Measurements from ENCODE around the gene TREML2. TPM values are rescaled to one million over a fixed set of nuclear protein-coding genes. Genes with fewer than 3 reads are reported as not detected.

The TREML2 gene
- total RNA-seq, 4 donors from 2014 or later, result 0.19 to 4.3 (median 0.34) TPM

DNA sequence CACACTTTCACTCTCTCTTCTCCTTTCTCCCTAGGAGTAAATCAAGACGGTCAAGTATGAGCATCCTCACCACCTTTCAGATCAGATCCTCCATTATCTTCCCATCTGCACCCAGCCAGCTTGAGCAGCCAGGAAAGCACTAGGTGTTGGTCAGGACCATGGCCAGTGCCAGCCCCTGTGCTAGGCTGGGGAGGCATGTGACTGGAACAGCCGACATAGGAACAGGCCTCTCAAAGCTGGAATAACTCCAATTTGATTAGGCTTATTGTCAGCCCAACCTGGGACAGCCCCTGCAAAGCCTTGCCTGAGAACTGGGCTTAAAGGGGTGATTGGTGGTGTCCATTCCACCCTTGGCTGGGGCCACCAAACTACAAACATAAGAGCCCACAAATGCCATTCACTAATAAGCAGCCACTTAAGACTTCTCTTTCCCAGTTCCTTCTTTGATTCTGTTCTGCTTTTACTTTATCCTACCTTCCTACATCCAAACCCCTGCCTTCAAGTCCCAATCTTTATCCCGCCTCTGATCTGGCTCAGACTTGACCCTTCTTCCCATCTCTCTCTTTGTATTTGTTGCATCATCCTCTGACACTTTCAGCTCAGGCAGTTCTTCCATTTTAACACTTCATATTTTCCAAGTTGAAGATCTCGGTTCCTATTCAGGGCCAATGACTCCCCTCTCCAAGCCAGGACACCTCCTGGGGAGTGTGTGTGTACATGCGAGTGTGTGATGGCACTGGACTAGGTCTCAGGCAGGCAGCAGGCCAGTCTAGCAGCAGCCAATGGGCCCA lies 33.6 kb downstream of the TREML2 start:
- DNase-seq (ENCODE audit: low spot score), result no peak
- ATAC-seq (ENCODE audit: low FRiP score), result no peak
- TF ChIP-seq, protein P1, sequence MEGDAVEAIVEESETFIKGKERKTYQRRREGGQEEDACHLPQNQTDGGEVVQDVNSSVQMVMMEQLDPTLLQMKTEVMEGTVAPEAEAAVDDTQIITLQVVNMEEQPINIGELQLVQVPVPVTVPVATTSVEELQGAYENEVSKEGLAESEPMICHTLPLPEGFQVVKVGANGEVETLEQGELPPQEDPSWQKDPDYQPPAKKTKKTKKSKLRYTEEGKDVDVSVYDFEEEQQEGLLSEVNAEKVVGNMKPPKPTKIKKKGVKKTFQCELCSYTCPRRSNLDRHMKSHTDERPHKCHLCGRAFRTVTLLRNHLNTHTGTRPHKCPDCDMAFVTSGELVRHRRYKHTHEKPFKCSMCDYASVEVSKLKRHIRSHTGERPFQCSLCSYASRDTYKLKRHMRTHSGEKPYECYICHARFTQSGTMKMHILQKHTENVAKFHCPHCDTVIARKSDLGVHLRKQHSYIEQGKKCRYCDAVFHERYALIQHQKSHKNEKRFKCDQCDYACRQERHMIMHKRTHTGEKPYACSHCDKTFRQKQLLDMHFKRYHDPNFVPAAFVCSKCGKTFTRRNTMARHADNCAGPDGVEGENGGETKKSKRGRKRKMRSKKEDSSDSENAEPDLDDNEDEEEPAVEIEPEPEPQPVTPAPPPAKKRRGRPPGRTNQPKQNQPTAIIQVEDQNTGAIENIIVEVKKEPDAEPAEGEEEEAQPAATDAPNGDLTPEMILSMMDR (IDR thresholded peaks at IDR 0.05), result no peak

DNA sequence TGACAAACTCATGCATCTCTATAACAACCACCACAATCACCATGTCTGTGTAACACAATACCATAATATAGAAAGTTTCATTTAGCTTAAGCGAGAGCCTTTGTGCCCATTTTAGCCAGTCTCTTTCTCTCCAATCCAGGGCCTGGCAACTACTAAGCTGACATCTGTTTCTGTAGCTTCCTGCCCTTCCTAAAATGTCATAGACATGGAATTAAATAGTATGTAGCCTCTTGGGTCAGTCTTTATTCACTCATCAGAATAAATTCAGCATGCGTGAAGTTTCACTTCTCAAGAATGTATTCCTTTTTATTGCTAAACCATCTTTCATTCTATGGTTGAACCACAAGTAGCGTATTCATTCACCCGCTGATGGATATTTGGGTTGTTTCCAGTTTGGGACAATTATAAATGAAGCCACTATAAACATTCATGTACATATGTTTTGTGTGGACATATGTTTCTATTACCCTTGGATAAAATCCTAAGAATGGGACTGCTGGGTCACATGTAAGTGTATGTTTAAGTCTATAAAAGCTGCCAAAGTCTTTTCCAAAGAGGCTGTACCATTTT lies 36.3 kb downstream of the TREML2 start:
- TF ChIP-seq, protein P1 (IDR thresholded peaks at IDR 0.05), result no peak
- ATAC-seq (ENCODE audit: low FRiP score) (no peak), DNase-seq (ENCODE audit: low spot score) (no peak)

DNA sequence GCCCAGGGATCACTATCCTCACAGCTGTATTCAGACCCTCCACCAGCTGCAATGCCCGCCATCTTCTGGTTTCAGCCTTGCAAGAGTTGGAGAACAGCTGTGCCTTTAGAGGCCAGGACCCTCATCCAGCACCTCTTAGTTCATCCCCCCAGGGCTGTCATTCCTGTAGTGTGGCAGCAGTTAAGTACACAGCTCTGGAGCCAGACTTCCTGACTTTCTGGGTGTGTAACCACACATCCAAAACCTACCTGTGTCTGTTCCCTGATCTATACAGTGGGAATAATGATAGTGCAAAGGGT lies 37.6 kb downstream of the TREML2 start:
- TF ChIP-seq, protein P1 (IDR thresholded peaks at IDR 0.05), result no peak
- DNase-seq (ENCODE audit: low spot score) (no peak), ATAC-seq (ENCODE audit: low FRiP score) (no peak)

DNA sequence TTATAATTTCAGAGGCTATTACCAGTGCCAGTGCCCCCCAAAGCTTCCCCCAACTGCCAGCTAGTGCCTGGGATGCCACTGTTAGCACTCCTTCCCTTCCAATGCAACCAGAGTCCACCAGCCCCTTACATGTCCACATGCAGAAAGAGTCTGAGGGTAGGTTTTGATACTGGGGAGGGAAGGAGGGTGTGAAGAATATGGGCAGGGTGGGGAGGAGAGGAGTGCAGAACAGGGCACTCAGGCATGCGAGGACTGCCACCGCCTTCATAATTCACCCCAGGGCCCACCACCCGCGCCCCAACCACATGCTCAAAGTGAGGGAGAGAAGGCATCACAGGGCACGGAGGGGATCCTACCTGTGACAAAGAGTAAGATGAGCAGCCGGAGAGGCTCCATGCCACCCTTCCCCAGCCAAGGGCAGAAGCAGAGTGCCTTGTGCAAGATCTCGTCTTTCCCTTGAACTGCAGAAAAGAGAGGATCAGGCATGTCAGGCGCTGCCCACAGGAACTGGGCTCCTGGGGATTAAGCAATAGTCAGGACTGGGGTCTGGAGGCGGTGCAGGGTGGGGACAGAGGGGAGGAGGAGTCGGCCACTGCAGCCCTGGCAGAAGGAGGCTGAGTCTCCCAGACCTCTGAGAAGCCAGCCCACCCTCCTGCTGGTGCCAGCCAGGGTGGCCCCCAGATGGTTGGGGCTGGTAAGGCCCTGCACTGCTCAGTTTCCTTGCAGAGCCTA lies 38.1 kb downstream of the TREML2 start, which contains the start of gene TREM2:
TREM2 (minus strand) TSS at position 430 of the 732 bp plus-strand sequence; CDS start at position 396, 34 bp downstream.
- no peak for DNase-seq (ENCODE audit: low spot score)
- ATAC-seq (ENCODE audit: low FRiP score), result peak; percentile 37
- TF ChIP-seq, protein P1 (IDR thresholded peaks at IDR 0.05), result no peak

DNA sequence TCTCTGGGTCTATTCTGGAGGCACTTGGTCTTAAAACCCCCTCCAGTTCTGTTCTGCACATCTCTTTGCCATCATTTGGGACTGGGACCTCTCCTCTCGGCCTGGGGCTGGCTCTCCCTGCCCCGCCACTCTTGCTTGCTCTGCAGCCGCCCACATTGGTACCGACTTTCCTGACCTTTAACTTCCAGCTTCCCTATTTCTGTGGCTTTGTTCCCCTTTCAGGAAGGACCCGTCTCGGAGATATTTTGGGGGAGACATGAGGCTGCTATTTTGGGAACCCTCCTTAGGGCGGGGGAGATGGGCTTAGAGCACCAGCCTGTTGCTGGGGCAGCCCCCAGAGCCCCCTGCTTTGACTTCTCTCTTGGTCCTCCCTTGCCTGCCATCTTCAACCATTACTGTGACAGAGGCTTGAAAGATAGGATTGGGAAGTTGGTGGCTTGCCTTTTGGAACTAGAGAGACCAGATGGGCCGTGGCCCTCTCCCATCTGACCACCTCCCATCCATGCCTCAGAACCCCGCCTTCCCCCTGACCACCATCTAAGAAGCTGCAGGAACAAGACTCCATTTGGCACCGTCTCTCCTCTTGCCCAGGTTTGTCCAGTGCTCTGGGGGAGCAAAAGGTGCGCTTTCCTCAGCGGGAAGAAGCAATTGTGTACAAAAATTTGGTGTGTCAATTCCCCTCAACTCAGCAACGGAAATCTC lies 38.9 kb downstream of the TREML2 start:
- TF ChIP-seq, protein P1 (IDR thresholded peaks at IDR 0.05), result no peak
- ATAC-seq (ENCODE audit: low FRiP score) (no peak), DNase-seq (ENCODE audit: low spot score) (no peak)

DNA sequence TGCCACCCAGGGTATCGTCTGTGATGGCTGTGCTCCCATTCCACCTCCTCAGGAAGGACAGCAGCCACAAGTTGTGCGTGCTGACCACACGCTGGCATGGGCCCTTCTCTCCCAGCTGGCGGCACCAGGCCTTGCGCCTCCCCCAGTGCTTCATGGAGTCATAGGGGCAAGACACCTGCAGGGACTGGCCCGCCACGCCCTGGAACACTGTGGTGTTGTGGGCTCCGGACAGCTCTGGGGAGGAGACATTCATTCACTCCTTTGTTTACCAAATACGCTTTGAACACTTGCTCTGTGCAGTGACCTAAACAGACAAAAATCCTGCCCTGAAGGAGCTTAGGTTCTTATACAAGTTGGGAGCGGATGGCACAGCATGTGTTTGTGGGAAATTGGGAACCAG lies 39.6 kb downstream of the TREML2 start:
- TF ChIP-seq, protein P1 (IDR thresholded peaks at IDR 0.05), result no peak
- no peak for ATAC-seq (ENCODE audit: low FRiP score)
- no peak for DNase-seq (ENCODE audit: low spot score)
